Spleen (tissue), 11 donors: ENCODE measurements around the gene BORCS8. TPM values are rescaled to one million over a fixed set of nuclear protein-coding genes. Genes with fewer than 3 reads are reported as not detected.

Experiments used
- DNase-seq: peaks from one replicate; pipeline ENCODE4 v3.0.0-alpha.2; 2020
- H3K27ac ChIP-seq, 8 donors: fragments of 200-600 bp; sonication (generic) in 7 of 8; 1 replicate in 4 of 8; 2 replicates in 4 of 8; pipeline versions ENCODE4 v1.5.0 to v1.8.0; 2016 to 2021; ENCODE audit warnings: inconsistent platforms in 4 of 8, mild to moderate bottlenecking in 4 of 8, moderate library complexity in 1 of 8
- H3K27me3 ChIP-seq, 7 donors: fragments of 200-600 bp; sonication (generic) in 6 of 7; replicated peaks in 1 of 7; 1 replicate in 4 of 7; 2 replicates in 3 of 7; pipeline versions ENCODE4 v1.5.0 to v1.8.0; 2016 to 2021; ENCODE audit warnings: inconsistent platforms in 3 of 7, mild to moderate bottlenecking in 1 of 7
- H3K36me3 ChIP-seq, 6 donors: fragments of 200-600 bp; sonication (generic) in 5 of 6; 1 replicate in 4 of 6; 2 replicates in 2 of 6; pipeline versions ENCODE4 v1.5.0 to v1.8.0; 2016 to 2021; ENCODE audit warnings: inconsistent platforms in 2 of 6
- H3K4me1 ChIP-seq, 6 donors: fragments of 200-600 bp; sonication (generic) in 5 of 6; 1 replicate in 3 of 6; 2 replicates in 3 of 6; pipeline versions ENCODE4 v1.5.0 to v1.8.0; 2016 to 2021; ENCODE audit warnings: inconsistent platforms in 3 of 6
- H3K4me3 ChIP-seq, 8 donors: fragments of 200-600 bp; sonication (generic) in 7 of 8; 1 replicate in 4 of 8; 2 replicates in 4 of 8; pipeline versions ENCODE4 v1.5.0 to v1.8.0; 2016 to 2021; ENCODE audit warnings: inconsistent platforms in 4 of 8, mild to moderate bottlenecking in 4 of 8, moderate library complexity in 2 of 8
- H3K9me3 ChIP-seq, 8 donors: fragments of 200-600 bp; sonication (generic) in 7 of 8; 1 replicate in 4 of 8; 2 replicates in 4 of 8; pipeline versions ENCODE4 v1.5.0 to v1.8.0; 2016 to 2021; ENCODE audit warnings: inconsistent platforms in 4 of 8
- POLR2A ChIP-seq, 3 donors: fragments of 450-650 bp; IDR thresholded peaks; one replicate each; pipeline ENCODE4 v1.5.1; 2017; ENCODE audit warnings: antibody characterized with exemption in 3 of 3, mild to moderate bottlenecking in 1 of 3
- POLR2AphosphoS5 ChIP-seq, 3 donors: sonication (generic); formaldehyde crosslinking; IDR thresholded peaks; one replicate each; pipeline ENCODE4 v1.5.1; 2017; ENCODE audit warnings: antibody characterized with exemption in 3 of 3
- WGBS, 5 donors: extraction: QIAGEN DNeasy Blood & Tissue Kit in 3 of 5; methylation state at CpG; one replicate each; pipeline versions ENCODE4 v1.1.5 to v1.1.7; 2013 to 2018; 5-methylcytosine and 5-hydroxymethylcytosine counted together
- intact Hi-C: fragments of 100-400 bp; cut with DNase I; formaldehyde crosslinking; loops from one replicate; pipeline ENCODE4 v1.15.0; 2023; ENCODE audit warnings: low total_unique reads
- polyA plus RNA-seq, 3 donors: library from polyadenylated mRNA; stranded (reverse); fragments of 200-250 nt; gene quantifications; one replicate each; pipeline ENCODE4 v1.2.1, GENCODE V29; 2013
- total RNA-seq, 7 donors: library from RNA; depleted of rRNA in 3 of 7; stranded (reverse); fragments of >200 nt in 3 of 7; fragmentation: NEBNext Ultra II Directional in 4 of 7; extraction: Animal tissue kit (Norgen Biotek cat#: 25700) in 4 of 7; gene quantifications; one replicate each; pipeline versions ENCODE4 v1.1.0 to v1.2.1, GENCODE V29; 2016 to 2021
- TF ChIP-seq, protein P1 (sequence below), 11 experiments: fragments of 200-600 bp in 7 of 11; fragments of 450-650 bp in 4 of 11; sonication (generic) in 4 of 11; IDR thresholded peaks in 8 of 11; conservative IDR thresholded peaks in 3 of 11; 1 replicate in 7 of 11; 2 replicates in 4 of 11; pipeline versions ENCODE4 v1.4.0 to v1.8.0; 2016 to 2021; ENCODE audit warnings: antibody characterized with exemption in 11 of 11, inconsistent platforms in 4 of 11, mild to moderate bottlenecking in 1 of 11
- donor health status: healthy with polysubstance abuse.
- donor health status: DM: no; HTN: no; CAD: no; lungs with moderate emphysema.
- donor health status: DM: no; HTN: no; CAD: no.
- donor health status: Bipolar disorder and iron deficiency.
- donor health status: healthy.
- donor health status: DM: no; HTN: no; CAD: no.
- donor health status: DM: yes; HTN: yes; CAD: no.

BORCS8 gene
- total and polyA plus RNA-seq, 10 donors: 14.0 to 52.1 (median 26.2) TPM

DNA sequence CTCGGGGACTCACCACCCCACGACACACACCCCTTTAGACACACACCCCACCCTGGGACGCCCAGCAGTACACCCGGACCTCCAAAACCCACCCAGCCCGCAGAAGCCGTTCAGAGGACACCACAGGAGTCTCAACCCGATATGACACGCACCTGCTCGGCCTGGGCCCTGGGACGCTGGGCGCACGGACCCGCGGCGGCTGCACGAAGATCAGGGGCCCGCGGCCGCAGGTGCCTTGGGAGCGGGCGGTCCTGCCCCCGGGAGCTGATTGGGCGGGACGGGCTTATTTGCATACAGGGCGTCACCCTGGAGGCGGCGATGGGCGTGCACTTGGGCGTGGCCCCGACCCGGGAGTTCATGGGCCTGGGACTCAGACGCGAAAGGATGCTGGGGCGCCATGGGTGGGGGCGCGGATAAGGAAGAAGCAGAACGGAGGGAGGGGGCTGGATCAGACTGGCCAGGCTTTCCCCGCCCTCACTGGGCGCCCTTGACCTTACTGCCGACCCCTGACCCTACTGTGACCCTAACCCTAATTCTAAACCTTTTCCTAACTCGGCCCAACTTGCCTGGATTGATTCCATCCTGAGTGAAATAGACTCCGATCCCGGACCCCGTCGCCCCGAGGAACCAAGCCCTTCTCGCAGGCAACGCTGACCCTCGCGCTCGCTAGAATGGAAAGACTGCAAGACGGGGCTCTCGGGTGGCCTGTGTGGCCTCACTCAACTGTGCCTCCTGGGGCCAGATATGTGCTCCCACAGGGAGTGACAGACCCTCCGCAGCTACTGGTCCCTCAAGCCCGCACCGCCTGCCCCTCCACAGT is 21.7 kb downstream of the BORCS8 start, which contains the start of gene MEF2B:
TSS of gene MEF2B (minus strand) at position 211 of the 820 bp plus-strand sequence. CDS start 19,528 bp downstream, outside the sequence.
- no peaks in the 10 kb centered on the region for H3K9me3 ChIP-seq
- peaks cover 0 to 57% (median 21%) of the 10 kb centered on the region in 6 donors for H3K4me1 ChIP-seq
- peak; percentile 93 for DNase-seq
- WGBS, 5 donors: 11 to 20% (median 14%) methylated on average over 55 to 56 of the region's 56 CpGs
- H3K27ac ChIP-seq: peak within 1 kb of the TSS in 1 of 8 donors; percentile 69
- H3K36me3 ChIP-seq: peaks cover 0 to 34% (median 0%) of the 10 kb centered on the region in 6 donors
- intact Hi-C loops: no loop called here
- H3K27me3 ChIP-seq: peaks cover 0 to 19% (median 0%) of the 10 kb centered on the region in 7 donors
- peak within 1 kb of the TSS in 6 of 8 donors; percentile 17 to 62 (median 23) for H3K4me3 ChIP-seq
- TF ChIP-seq, protein P1, sequence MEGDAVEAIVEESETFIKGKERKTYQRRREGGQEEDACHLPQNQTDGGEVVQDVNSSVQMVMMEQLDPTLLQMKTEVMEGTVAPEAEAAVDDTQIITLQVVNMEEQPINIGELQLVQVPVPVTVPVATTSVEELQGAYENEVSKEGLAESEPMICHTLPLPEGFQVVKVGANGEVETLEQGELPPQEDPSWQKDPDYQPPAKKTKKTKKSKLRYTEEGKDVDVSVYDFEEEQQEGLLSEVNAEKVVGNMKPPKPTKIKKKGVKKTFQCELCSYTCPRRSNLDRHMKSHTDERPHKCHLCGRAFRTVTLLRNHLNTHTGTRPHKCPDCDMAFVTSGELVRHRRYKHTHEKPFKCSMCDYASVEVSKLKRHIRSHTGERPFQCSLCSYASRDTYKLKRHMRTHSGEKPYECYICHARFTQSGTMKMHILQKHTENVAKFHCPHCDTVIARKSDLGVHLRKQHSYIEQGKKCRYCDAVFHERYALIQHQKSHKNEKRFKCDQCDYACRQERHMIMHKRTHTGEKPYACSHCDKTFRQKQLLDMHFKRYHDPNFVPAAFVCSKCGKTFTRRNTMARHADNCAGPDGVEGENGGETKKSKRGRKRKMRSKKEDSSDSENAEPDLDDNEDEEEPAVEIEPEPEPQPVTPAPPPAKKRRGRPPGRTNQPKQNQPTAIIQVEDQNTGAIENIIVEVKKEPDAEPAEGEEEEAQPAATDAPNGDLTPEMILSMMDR (IDR thresholded peaks at IDR 0.05 in 8 of 11, conservative IDR thresholded peaks at IDR 0.05 in 3 of 11): no peak
- peak; percentile 61 to 82 (median 77) for TF ChIP-seq POLR2AphosphoS5 (IDR thresholded peaks at IDR 0.05)

DNA sequence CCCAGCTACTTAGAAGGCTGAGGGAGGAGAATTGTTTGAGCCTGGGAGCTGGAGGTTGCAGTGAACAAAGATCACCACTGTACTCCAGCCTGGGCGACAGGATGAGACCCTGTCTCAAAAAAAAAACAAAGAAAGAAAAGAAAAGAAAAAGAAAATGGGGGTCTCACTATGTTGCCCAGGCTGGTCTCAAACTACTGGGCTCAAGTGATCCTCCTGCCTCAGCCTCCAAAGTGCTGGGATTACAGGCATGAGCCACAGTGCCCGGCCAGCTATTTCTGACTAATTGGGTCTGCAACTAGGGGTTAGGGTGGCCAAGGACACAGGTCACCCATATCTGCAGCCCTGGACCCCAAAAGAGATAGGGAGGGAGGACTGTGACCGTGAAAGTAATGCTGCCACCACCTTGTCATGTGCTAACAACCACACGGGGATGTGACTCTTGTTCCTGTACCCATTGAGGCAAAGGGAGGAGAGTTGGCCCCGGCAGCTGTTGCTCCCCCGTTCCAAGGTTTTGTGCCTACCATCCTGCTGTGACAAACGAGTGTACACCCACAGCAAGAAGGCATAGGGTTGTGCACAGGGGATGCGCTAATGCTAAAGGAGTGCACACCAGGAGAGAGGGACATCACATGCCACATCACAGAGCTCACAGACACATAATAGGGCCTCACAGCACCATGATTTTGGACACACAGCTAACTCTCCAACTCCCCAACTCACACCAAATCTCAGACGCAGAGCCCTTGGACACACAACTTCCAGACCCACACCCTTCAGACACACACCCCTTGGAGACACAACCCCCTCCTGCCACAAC is 22.5 kb downstream of the BORCS8 start:
- Histone ChIP-seq H3K4me3 (peak overlapping the region in 3 of 8 donors; percentile 17 to 62 (median 34)), H3K27ac (no peak overlapping the region), H3K36me3 (peaks cover 0 to 40% (median 0%) of the 10 kb centered on the region in 6 donors), H3K4me1 (peaks cover 0 to 49% (median 15%) of the 10 kb centered on the region in 6 donors), H3K27me3 (peaks cover 0 to 19% (median 0%) of the 10 kb centered on the region in 7 donors), H3K9me3 (no peaks in the 10 kb centered on the region)
- WGBS, 5 donors: 67 to 86% (median 77%) methylated on average over 9 of the region's 9 CpGs
- intact Hi-C loops: no loop called here
- no peak for DNase-seq
- TF ChIP-seq, protein P1 (IDR thresholded peaks at IDR 0.05 in 8 of 11, conservative IDR thresholded peaks at IDR 0.05 in 3 of 11): no peak
- TF ChIP-seq POLR2A (IDR thresholded peaks at IDR 0.05) (no peak), POLR2AphosphoS5 (IDR thresholded peaks at IDR 0.05) (no peak)

DNA sequence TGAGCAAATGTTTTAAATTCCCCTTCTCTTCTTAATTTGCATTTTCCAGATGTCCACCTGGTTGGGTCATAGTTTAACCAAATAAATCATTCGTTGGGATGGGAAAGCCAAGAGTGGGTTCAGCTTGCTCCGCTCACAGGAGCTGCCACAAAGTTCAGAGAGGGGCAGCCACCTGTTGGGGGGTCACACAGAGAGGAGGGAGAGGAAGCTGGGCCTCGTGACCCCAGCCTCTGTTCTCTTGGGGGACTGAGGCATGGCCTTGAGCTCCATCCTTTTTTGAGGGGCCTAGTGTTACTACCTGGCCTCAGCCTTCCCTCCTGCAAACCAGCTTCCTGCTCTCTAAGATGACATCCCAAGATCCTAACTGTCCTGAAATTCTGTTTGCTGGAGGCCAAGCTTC is 24.3 kb downstream of the BORCS8 start:
- Histone ChIP-seq H3K36me3 (peaks cover 0 to 37% (median 0%) of the 10 kb centered on the region in 6 donors), H3K4me1 (peaks cover 0 to 37% (median 15%) of the 10 kb centered on the region in 6 donors), H3K9me3 (no peaks in the 10 kb centered on the region), H3K4me3 (no peak overlapping the region), H3K27ac (no peak overlapping the region), H3K27me3 (peaks cover 0 to 19% (median 0%) of the 10 kb centered on the region in 7 donors)
- no peak for DNase-seq
- WGBS, 5 donors: 75 to 88% (median 81%) methylated on average over 3 of the region's 3 CpGs
- TF ChIP-seq, protein P1 (IDR thresholded peaks at IDR 0.05 in 8 of 11, conservative IDR thresholded peaks at IDR 0.05 in 3 of 11): no peak
- TF ChIP-seq POLR2AphosphoS5 (IDR thresholded peaks at IDR 0.05) (no peak), POLR2A (IDR thresholded peaks at IDR 0.05) (no peak)
- intact Hi-C loops: no loop called here
